Pancreas (tissue), 10 donors: ENCODE measurements around the gene NOL11. TPM values are rescaled to one million over a fixed set of nuclear protein-coding genes. Genes with fewer than 3 reads are reported as not detected.

Experiments used
- ATAC-seq, 4 donors: fragments of 200-7000 bp; cut with Tn5 transposase; one replicate each; pipeline versions ENCODE4 v1.8.0 to v1.9.1; 2020; ENCODE audit warnings: mild to moderate bottlenecking in 4 of 4, moderate library complexity in 4 of 4
- DNase-seq, 6 donors: peaks; one replicate each; pipeline ENCODE4 v3.0.0-alpha.2; 2020
- FAIRE-seq: peaks from 2 replicates; lab custom pipeline; 2012; peaks lifted over from hg19 to GRCh38; lab: Jason Lieb, UNC
- H3K27ac ChIP-seq, 4 donors: fragments of 200-600 bp; sonication (generic); 1 replicate in 3 of 4; 2 replicates in 1 of 4; pipeline versions ENCODE4 v1.5.0 to v1.8.0; 2020
- H3K27me3 ChIP-seq, 4 donors: fragments of 200-600 bp; one replicate each; pipeline ENCODE4 v1.8.0; 2021
- H3K36me3 ChIP-seq, 3 donors: fragments of 200-600 bp; sonication (generic) in 1 of 3; one replicate each; pipeline versions ENCODE4 v1.5.0 to v1.8.0; 2020 to 2021
- H3K4me1 ChIP-seq, 3 donors: fragments of 200-600 bp; one replicate each; pipeline ENCODE4 v1.8.0; 2021
- H3K4me3 ChIP-seq, 4 donors: fragments of 200-600 bp; sonication (generic) in 2 of 4; one replicate each; pipeline versions ENCODE4 v1.5.0 to v1.8.0; 2020 to 2021
- H3K9me3 ChIP-seq, 4 donors: fragments of 200-600 bp; one replicate each; pipeline ENCODE4 v1.8.0; 2021
- CTCF ChIP-seq, 4 donors: fragments of 200-600 bp; sonication (generic) in 3 of 4; IDR thresholded peaks; one replicate each; pipeline versions ENCODE4 v1.5.0 to v1.8.0; 2021; ENCODE audit warnings: antibody characterized with exemption in 4 of 4
- WGBS, 2 donors: extraction: QIAGEN DNeasy Blood & Tissue Kit; methylation state at CpG; one replicate each; pipeline ENCODE4 v1.1.7; 2013; 5-methylcytosine and 5-hydroxymethylcytosine counted together
- intact Hi-C, 3 donors: fragments of 100-400 bp; cut with DNase I; formaldehyde crosslinking; loops; one replicate each; pipeline versions ENCODE4 v1.11.1 to v1.14.2; 2022
- polyA plus RNA-seq, 2 donors: library from polyadenylated mRNA; stranded (reverse); fragments of 200-250 nt; gene quantifications; one replicate each; pipeline ENCODE4 v1.2.3, GENCODE V29; 2013
- total RNA-seq, 6 donors: library from RNA; stranded (reverse); fragmentation: NEBNext Ultra II Directional in 4 of 6; extraction: Animal tissue kit (Norgen Biotek cat#: 25700) in 4 of 6; gene quantifications; one replicate each; pipeline versions ENCODE4 v1.2.1 to v1.2.4, GENCODE V29; 2021 to 2023
- donor health status: healthy with polysubstance abuse.
- donor health status: DM: no; HTN: no; CAD: no; lungs with moderate emphysema.
- donor health status: DM: no; HTN: no; CAD: no.
- donor health status: control.
- donor health status: control.
- donor health status: Bipolar disorder and iron deficiency.
- donor health status: DM: yes; HTN: yes; CAD: no.
- donor health status: DM: no; HTN: no; CAD: no.
- donor health status: DM: no; HTN: no; CAD: no.
- donor health status: DM: yes; HTN: yes; CAD: no.

Gene NOL11
- total and polyA plus RNA-seq, 8 donors = 8.3 to 28.0 (median 16.2) TPM

GRCh38 chr17:67785122-67785477 lies 67.4 kb downstream of the NOL11 start:
- no peak overlapping the region for H3K4me3 ChIP-seq
- H3K36me3 ChIP-seq = no peaks in the 10 kb centered on the region
- TF ChIP-seq CTCF (IDR thresholded peaks at IDR 0.05) = no peak
- no peak overlapping the region for H3K27ac ChIP-seq
- H3K27me3 ChIP-seq = no peaks in the 10 kb centered on the region
- 90 to 95% methylated on average over 3 of the region's 3 CpGs for WGBS, 2 donors
- no peak for FAIRE-seq
- no peaks in the 10 kb centered on the region for H3K4me1 ChIP-seq
- intact Hi-C loops = no loop called here
- ATAC-seq = no peak
- peak in 1 of 6 donors; percentile 4 for DNase-seq
- no peaks in the 10 kb centered on the region for H3K9me3 ChIP-seq

DNA sequence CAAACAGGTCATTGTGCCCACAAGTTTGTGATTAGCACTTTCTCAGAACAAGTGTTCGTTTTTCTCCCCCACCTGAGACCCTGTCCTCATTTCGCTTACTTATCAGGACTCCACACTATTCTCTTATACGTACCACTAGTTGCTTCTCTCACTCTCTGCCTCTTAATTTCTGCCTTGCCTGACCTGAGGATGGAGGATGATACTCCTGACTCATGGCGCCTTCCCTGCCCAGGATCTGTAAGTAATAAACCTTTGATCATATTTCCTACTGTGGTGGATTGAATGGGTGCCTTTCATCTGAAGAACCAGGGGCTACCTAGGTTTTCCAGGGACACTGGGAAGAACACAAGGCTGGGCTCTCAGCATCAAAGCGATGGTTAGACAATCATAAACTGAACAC lies 67.8 kb downstream of the NOL11 start:
- no peak for TF ChIP-seq CTCF (IDR thresholded peaks at IDR 0.05)
- no peak for DNase-seq
- ATAC-seq = no peak
- 83 to 91% methylated on average over 5 of the region's 5 CpGs for WGBS, 2 donors
- intact Hi-C loops = no loop called here
- H3K27me3 ChIP-seq = no peaks in the 10 kb centered on the region
- no peaks in the 10 kb centered on the region for H3K36me3 ChIP-seq
- H3K9me3 ChIP-seq = no peaks in the 10 kb centered on the region
- H3K27ac ChIP-seq = no peak overlapping the region
- H3K4me1 ChIP-seq = no peaks in the 10 kb centered on the region
- H3K4me3 ChIP-seq = no peak overlapping the region
- FAIRE-seq = no peak

Other genes starting within 250 kb of the NOL11 start
- gene BPTF, start 107.6 kb downstream of the NOL11 start, total RNA-seq = 10 to 100 TPM; 32.2 to 59.1 (median 39.0) TPM
- gene BPTF, start 107.6 kb downstream of the NOL11 start, polyA plus RNA-seq = 10 to 100 TPM; 15.5 to 17.7 TPM